Bronchial epithelial cell (primary cell): Measurements from ENCODE around the gene JMJD8. TPM values are rescaled to one million over a fixed set of nuclear protein-coding genes. Genes with fewer than 3 reads are reported as not detected.

Experiments used
- DNase-seq: peaks from one replicate; pipeline ENCODE4 v3.0.0-alpha.2; 2010; ENCODE audit warnings: low read depth
- FAIRE-seq: peaks from 2 replicates; lab custom pipeline; 2011; peaks lifted over from hg19 to GRCh38; lab: Jason Lieb, UNC
- H3K27me3 ChIP-seq: 2 replicates; pipeline ENCODE4 v1.5.1; 2011; ENCODE audit warnings: low read length; ENCODE audit not compliant: control insufficient read depth, insufficient read depth
- H3K36me3 ChIP-seq: 2 replicates; pipeline ENCODE4 v1.5.1; 2011; ENCODE audit warnings: low read length; ENCODE audit not compliant: control insufficient read depth, insufficient read depth
- H3K4me3 ChIP-seq: 2 replicates; pipeline ENCODE4 v1.5.1; 2011; ENCODE audit warnings: mild to moderate bottlenecking, low read depth, low read length, control low read depth
- CTCF ChIP-seq: IDR thresholded peaks from 2 replicates; pipeline ENCODE4 v1.5.1; 2011; ENCODE audit warnings: mild to moderate bottlenecking, moderate library complexity, low read length, control low read depth, inconsistent platforms; ENCODE audit not compliant: insufficient read depth, severe bottlenecking
- total RNA-seq: library from RNA; depleted of rRNA; stranded (reverse); fragments of >200 nt; gene quantifications from 2 replicates; pipeline ENCODE4 v1.2.1, GENCODE V29; 2014

The JMJD8 gene
- total RNA-seq, 1 donor from 2014 or later = 16.8 TPM

GRCh38 chr16:646679-647172, 37.4 kb downstream of the JMJD8 start:
- FAIRE-seq = no peak
- TF ChIP-seq CTCF = no peak

GRCh38 chr16:645852-646678, 38.1 kb downstream of the JMJD8 start:
- DNase-seq (no peak), FAIRE-seq (no peak)
- H3K27me3 ChIP-seq = no peaks in the 10 kb centered on the region
- no peak for TF ChIP-seq CTCF
- H3K36me3 ChIP-seq = peaks cover 2% of the 10 kb centered on the region
- H3K4me3 ChIP-seq = no peak overlapping the region

More at GRCh38 chr16:646679-647172, 37.4 kb downstream of the JMJD8 start:
- Histone ChIP-seq H3K4me3 (no peak overlapping the region), H3K36me3 (peaks cover 2% of the 10 kb centered on the region), H3K27me3 (no peaks in the 10 kb centered on the region)
- DNase-seq = no peak

- no peak for DNase-seq
- FAIRE-seq = no peak
- peaks cover 2% of the 10 kb centered on the region for H3K36me3 ChIP-seq
- TF ChIP-seq CTCF = no peak
- no peak overlapping the region for H3K4me3 ChIP-seq
- no peaks in the 10 kb centered on the region for H3K27me3 ChIP-seq
Observed at GRCh38 chr16:644556-644955, 39.6 kb downstream of the JMJD8 start.

GRCh38 chr16:643050-643368, 41.1 kb downstream of the JMJD8 start:
- DNase-seq = no peak
- H3K36me3 ChIP-seq = peaks cover 2% of the 10 kb centered on the region
- peak overlapping the region; percentile 58 for H3K4me3 ChIP-seq
- FAIRE-seq = no peak
- no peaks in the 10 kb centered on the region for H3K27me3 ChIP-seq
- no peak for TF ChIP-seq CTCF

- H3K27me3 ChIP-seq = no peaks in the 10 kb centered on the region
- FAIRE-seq (no peak), DNase-seq (no peak)
- peaks cover under 1% of the 10 kb centered on the region for H3K36me3 ChIP-seq
- peak overlapping the region; percentile 58 for H3K4me3 ChIP-seq
- TF ChIP-seq CTCF = no peak
Observed at GRCh38 chr16:642189-643049, 41.7 kb downstream of the JMJD8 start.
